HG02610 (cell line): ENCODE data around the gene RGSL1.

Experiments used
- ATAC-seq: cut with Tn5 transposase; IDR thresholded peaks from one replicate; pipeline ENCODE4 v1.9.1; 2021; ENCODE audit warnings: mild to moderate bottlenecking, moderate library complexity; ENCODE audit not compliant: unreplicated experiment

RGSL1 gene

DNA sequence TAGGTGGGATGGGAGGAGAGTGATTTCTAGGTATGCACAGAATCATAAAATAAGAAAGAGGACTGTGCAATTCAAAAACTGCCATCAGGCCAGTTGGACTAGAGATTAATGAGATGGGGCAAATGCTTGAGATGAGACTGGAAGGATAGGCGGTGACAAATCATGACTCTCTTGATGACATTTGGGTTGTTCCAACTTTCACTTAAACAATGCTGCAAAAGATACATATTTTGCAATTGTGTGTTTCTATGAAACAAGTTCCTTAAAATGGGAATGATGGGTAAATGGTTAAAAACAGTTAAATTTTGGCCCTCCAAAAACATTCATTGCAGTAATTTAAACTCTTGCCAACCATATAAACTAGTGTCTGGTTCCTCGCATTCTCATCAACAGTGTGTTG lies 84.0 kb downstream of the RGSL1 start:
- ATAC-seq, result no peak

DNA sequence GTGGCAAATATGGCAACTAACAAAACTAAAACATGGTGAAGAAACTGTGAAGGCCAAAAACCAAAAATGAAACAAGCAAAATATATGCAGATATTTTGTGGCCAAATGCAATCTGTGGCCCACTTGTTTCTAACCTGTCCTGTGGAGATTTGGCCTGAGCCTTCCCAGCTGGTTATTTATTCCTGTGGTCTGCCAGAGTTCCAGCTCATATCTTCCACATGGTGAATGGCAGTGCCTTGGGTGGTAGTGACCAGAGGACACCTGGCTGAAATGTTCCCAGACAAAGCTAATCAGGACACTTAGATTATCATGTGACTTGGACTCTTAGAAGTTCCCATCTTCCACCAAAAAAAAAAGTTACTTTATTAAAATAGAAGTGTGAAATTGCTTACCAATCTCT lies 99.4 kb downstream of the RGSL1 start:
- no peak for ATAC-seq

DNA sequence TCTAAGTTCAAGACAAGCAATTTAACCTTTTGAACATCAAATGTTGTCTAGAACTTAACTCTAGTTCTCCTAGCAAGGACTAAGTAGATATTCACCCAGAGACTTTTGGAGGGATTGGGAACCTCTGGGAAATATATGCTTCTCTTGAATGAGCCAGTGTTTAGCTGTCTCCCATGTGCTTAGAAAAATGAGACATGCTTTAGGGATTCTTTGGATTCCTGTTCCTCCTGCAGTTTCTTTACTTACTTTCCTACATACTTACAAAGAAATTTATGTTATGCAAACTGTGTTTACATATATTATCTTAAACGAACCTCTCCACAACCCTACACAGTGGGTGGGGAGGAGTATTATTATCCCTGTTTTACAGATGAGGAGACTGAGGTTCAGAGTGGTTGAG lies 99.9 kb downstream of the RGSL1 start:
- no peak for ATAC-seq

DNA sequence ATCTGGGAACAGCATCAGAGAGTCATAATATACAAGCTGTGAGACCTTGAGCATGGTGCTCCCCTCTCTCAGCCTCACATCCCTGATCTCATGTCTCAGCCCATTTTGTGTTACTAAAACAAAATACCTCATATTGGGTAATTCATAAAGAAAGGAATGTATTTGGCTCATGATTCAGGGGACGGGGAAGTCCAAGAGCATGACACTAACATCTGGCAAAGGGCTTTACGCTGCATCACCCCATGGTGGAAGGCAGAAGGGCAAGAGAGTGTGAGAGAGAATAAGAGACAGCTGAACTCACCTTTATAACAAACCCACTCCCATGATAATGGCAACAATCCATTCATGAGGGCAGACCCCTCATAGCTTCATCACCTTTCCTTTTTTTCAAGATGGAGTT lies 102.6 kb downstream of the RGSL1 start:
- ATAC-seq, result no peak

GRCh38 chr1:182555493-182555892 lies 105.5 kb downstream of the RGSL1 start:
- ATAC-seq, result no peak

GRCh38 chr1:182556279-182556678 lies 106.3 kb downstream of the RGSL1 start:
- no peak for ATAC-seq

DNA sequence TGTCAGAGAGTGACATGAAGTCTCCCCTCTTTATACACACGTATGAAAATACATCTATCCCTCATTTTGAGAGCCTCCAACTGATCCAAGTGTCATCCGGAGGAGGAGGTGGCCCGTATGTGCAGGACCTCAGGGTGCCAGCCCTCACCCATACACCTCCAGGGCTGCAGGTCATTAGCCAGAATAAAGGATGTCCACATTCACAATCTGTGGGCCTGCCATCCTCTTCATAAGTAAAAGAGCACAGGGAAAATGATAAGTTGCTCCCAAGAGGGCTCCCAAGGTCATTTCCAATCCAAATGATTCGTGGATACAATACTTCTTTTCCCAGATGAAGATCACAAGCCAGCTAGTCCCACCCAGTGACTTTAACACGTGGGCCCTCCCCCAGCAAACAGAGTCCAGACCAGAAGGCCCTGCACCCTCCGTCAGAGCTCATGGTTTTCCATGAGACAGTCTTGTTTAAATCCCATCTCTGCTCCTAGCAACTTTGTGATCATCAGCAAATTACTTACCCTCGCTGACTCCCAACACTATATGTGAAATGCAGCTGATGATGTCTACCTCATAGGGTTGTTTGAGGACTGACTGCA lies 110.5 kb downstream of the RGSL1 start:
- no peak for ATAC-seq

DNA sequence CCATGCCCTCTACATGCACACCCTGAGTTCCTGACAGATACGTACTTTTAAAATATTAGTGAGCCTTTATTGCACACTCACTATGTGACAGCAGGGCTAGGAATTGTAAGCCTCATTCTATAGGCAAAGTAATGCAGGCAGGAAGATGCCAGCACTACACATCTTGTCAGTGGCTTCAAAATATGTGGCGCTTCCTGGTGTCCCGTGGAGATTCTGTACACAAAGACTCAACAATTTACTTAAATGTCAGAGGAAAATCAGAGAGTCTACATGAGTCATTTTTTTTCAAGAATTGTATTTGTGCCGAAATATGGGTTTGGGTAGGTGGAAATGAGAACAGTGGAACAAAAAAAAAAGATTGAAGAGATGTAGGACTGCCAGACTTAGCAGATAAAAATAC lies 111.5 kb downstream of the RGSL1 start:
- ATAC-seq, result no peak

DNA sequence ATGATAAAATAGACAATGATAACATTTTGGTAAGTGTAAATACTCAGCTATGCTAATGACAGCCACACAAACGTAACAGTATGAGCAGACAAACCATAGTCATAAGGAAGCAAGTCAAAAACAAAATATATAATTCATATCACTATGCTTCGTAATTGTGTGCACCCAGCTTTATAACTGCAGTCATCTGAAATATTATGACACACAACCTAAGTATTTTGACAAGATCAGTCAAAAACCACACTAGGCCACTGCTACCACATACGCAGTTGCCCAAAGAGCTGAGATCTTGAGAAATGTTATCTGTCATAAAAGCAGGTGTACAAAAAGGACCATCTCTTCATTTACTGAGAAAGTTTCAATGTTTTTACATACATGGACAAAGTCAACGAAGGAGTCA lies 113.1 kb downstream of the RGSL1 start:
- ATAC-seq, result no peak

- no peak for ATAC-seq
Observed at GRCh38 chr1:182564406-182565004, 114.6 kb downstream of the RGSL1 start.

- ATAC-seq, result no peak
Observed at GRCh38 chr1:182565537-182565936, 115.6 kb downstream of the RGSL1 start.

DNA sequence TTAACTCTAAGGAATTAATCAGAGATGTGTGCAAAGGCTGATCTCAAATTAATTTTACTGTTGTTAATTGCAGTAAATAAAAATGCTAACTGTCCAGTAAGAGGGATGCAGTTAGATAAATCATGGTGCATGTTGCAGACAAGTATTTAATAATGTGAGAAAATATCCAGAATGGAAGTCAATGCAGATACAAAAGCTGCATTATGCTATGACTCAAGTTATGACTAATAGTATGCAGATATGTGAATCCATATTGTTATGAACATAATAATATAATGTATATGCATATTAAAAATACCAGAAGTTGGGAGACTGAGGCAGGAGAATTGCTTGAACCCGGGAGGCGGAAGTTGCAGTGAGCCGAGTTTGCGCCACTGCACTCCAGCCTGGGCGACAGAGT lies 117.7 kb downstream of the RGSL1 start:
- ATAC-seq, result no peak

- no peak for ATAC-seq
Observed at GRCh38 chr1:182568647-182569284, 118.8 kb downstream of the RGSL1 start.

GRCh38 chr1:182569939-182570610 lies 120.1 kb downstream of the RGSL1 start:
- ATAC-seq, result no peak

DNA sequence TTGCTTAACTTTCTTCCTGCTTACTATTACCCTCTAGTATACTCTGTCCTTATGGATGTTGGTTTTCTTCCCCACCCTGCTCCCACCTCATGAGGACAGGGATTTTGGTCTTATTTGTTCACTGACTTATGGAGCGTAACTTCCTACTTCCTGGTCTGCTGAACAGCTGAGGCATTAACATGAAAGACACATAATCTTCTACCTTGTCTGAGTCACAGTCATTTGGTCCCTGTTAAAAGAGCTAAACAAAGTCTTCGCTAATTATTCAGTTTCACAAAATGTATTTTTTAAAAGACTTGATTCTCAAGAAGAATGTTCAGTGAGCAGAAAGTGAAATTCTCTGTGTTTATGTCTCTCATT lies 120.6 kb downstream of the RGSL1 start:
- ATAC-seq, result no peak

GRCh38 chr1:182574156-182574555 lies 124.2 kb downstream of the RGSL1 start:
- no peak for ATAC-seq

DNA sequence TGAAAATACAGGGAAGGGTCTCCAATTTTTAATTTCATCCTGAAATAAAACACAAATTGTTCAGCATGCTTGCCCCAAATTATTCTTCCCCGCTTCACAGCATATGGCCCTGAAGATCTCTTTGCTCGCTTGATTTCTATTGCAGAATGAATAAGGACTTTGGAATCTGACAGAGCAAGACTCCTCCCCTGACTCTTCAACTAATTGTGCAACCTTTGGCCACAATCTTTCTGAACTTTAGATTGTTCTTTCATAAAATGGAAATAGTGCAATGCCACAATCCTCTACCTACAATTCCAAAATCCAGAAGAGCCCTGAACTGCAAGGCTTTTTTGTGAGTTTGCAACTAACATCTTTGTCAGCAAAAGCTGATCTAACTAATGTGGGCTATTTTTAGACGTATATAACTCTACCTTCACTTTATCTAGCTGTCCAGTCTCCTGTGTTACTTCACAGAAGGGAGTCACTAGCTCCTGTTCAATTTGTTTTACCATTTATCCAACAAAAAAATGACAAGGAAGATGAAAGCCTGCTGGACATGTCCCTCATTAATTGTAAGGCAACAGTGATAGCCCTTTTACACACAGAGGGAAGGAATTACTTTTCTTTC lies 125.7 kb downstream of the RGSL1 start:
- ATAC-seq, result no peak

- no peak for ATAC-seq
Observed at GRCh38 chr1:182580736-182581135, 130.8 kb downstream of the RGSL1 start.

DNA sequence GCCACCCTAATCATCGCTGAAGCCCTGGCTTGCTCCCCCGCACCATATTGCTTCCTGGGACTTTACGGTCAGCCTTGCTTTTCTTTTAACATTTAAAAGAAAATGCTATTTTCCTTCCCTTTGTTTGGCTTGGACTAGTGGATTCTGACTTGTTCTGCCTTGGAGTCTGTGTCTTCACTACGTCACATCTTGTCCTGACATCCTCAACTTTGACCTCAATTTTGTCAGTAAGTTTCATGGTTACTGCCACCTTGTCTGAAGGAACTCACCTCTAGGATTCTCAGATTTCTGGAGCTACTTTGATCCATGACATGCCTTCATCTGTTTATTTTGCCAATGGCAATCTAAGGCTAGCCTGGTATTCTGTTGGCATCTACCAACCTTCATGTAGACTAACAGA lies 134.8 kb downstream of the RGSL1 start:
- no peak for ATAC-seq

DNA sequence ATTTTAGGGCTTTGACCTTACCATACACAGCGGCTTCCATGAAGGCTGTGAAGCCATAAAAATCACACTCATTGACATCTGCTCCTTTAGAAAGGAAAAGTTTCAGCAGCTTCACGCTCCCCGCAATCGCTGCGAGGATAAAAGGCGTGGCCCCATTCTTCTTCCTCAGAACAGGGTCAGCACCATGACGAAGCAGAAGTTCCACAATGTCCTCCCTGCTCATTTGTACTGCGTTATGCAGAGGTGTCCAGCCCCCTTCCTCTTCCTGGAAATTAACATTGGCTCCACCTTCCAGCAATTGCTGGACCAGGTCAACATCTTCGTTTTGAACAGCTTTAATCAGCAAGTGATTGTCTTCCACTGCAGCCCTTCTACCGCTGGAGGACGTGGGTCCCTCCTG lies 136.4 kb downstream of the RGSL1 start:
- no peak for ATAC-seq

DNA sequence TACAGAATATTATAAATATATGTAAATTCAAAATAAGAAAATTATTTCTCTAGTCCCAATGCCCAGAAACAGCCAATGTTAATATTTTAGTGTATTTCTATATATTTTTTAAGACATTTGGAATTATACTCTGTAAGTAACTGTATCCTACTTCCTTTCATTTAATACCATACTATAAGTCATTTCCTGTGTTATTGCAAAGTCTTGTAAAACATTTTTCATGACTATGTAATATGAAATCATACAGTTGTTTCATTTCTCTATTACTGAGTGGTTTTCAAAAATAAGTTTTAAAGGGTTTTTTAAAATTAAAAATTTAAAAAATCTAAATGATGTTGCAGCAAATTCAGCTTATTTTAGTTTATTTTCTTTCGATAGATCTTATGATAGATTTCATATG lies 137.1 kb downstream of the RGSL1 start:
- ATAC-seq, result no peak
